ENCODE data around the gene TRPC4AP. TPM values are rescaled to one million over a fixed set of nuclear protein-coding genes. Genes with fewer than 3 reads are reported as not detected.

The TRPC4AP gene
- polyA plus RNA-seq, 1 donor from 2014 or later = 53.4 TPM

- H3K4me1 Mint-ChIP-seq = no peaks in the 10 kb centered on the region
- H3K36me3 Mint-ChIP-seq = no peaks in the 10 kb centered on the region
- H3K27me3 Mint-ChIP-seq = no peaks in the 10 kb centered on the region
- H3K27ac Mint-ChIP-seq = peak overlapping the region in 1 of 3 donors; percentile 73
- no peaks in the 10 kb centered on the region for H3K9me3 Mint-ChIP-seq
- no peak overlapping the region for H3K4me3 Mint-ChIP-seq
Observed at GRCh38 chr20:34988191-34988540, 104.4 kb downstream of the TRPC4AP start.

- Mint-ChIP-seq H3K36me3 (peaks cover 3% of the 10 kb centered on the region), H3K27me3 (no peaks in the 10 kb centered on the region), H3K4me3 (no peak overlapping the region), H3K27ac (no peak overlapping the region), H3K9me3 (no peaks in the 10 kb centered on the region), H3K4me1 (no peaks in the 10 kb centered on the region)
Observed at GRCh38 chr20:34987288-34988190, 105.1 kb downstream of the TRPC4AP start.

- no peak overlapping the region for H3K27ac Mint-ChIP-seq
- H3K4me1 Mint-ChIP-seq = peaks cover 0 to 1% (median 0%) of the 10 kb centered on the region in 3 donors
- no peak overlapping the region for H3K4me3 Mint-ChIP-seq
- H3K27me3 Mint-ChIP-seq = peaks cover 2% of the 10 kb centered on the region
- peaks cover 3% of the 10 kb centered on the region for H3K36me3 Mint-ChIP-seq
- H3K9me3 Mint-ChIP-seq = no peaks in the 10 kb centered on the region
Observed at GRCh38 chr20:34986311-34987287, 106.0 kb downstream of the TRPC4AP start.

- H3K4me1 Mint-ChIP-seq = peaks cover 0 to 1% (median 0%) of the 10 kb centered on the region in 3 donors
- peak overlapping the region in 1 of 4 donors; percentile 65 for H3K4me3 Mint-ChIP-seq
- H3K9me3 Mint-ChIP-seq = no peaks in the 10 kb centered on the region
- peaks cover 3% of the 10 kb centered on the region for H3K36me3 Mint-ChIP-seq
- H3K27me3 Mint-ChIP-seq = peaks cover 8% of the 10 kb centered on the region
- peak overlapping the region in 1 of 3 donors; percentile 96 for H3K27ac Mint-ChIP-seq
Observed at GRCh38 chr20:34985461-34986310, 106.9 kb downstream of the TRPC4AP start.

DNA sequence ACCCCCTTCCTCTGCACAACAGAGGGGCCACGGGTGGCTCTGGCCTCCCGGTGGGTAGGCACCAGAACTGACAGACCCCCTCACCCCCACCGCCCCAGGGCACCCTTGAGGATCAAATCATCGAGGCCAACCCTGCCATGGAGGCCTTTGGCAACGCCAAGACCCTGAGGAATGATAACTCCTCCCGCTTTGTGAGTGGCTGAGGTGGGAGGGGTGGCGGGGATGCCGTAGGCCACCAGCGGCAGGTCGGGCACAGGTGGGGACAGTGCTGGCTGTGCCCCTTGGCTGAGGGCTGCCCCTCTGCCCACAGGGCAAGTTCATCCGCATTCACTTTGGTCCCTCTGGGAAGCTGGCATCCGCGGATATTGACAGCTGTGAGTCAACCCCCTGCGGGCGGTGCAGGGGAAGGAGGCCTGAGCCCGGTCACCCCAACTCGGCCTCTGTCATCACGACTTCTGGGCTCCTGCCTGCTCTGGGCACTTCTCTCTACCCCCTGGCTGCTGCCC, 107.8 kb downstream of the TRPC4AP start:
- peaks cover 8% of the 10 kb centered on the region for H3K27me3 Mint-ChIP-seq
- H3K4me3 Mint-ChIP-seq = peak overlapping the region in 1 of 4 donors; percentile 29
- H3K9me3 Mint-ChIP-seq = no peaks in the 10 kb centered on the region
- peak overlapping the region in 1 of 3 donors; percentile 27 for H3K27ac Mint-ChIP-seq
- H3K36me3 Mint-ChIP-seq = peaks cover 3% of the 10 kb centered on the region
- H3K4me1 Mint-ChIP-seq = peaks cover 0 to 1% (median 0%) of the 10 kb centered on the region in 3 donors

DNA sequence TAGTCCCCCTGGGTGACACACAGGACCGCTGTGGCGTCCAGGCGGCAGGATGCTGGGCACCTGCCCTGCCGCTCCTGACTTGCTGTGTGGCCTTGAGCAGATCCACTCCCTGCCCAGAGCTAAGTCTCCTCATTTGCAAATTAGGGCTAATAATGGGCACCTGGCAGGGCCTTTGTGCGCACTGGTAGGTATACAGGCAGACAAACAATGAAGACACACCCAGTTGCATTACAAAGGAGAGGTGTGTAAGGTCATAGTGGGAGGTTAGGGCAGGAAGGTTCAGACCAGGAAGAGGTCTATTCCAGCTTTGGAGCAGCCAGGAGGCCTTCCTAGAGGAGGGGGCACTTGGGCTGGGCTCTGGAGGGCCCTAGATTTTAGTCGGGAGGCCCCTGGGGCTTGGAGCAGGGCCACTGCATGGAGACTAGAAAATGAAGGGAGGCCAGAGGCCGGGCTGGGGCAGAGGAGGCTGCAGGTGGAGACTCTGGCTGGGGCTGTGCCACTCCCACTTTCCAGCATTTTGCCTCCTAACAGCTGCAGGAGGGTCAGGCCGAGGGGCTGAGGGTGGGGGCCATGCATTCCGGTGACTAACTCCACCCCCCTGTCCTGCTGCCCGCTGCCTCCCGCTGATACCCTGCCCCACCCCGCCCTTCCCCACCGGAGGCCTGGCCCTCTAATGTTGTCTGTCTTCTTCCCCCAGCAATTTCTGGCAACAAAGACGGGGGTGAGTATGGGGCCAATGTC, 108.4 kb downstream of the TRPC4AP start:
- H3K27me3 Mint-ChIP-seq = peaks cover 8% of the 10 kb centered on the region
- H3K4me3 Mint-ChIP-seq = no peak overlapping the region
- no peak overlapping the region for H3K27ac Mint-ChIP-seq
- H3K9me3 Mint-ChIP-seq = no peaks in the 10 kb centered on the region
- peaks cover 0 to 1% (median 0%) of the 10 kb centered on the region in 3 donors for H3K4me1 Mint-ChIP-seq
- peaks cover 3% of the 10 kb centered on the region for H3K36me3 Mint-ChIP-seq

- Mint-ChIP-seq H3K27ac (no peak overlapping the region), H3K36me3 (peaks cover 4% of the 10 kb centered on the region), H3K4me3 (no peak overlapping the region), H3K27me3 (peaks cover 10% of the 10 kb centered on the region), H3K4me1 (peaks cover 0 to 1% (median 0%) of the 10 kb centered on the region in 3 donors), H3K9me3 (no peaks in the 10 kb centered on the region)
Observed at GRCh38 chr20:34983089-34983820, 109.4 kb downstream of the TRPC4AP start.

- Mint-ChIP-seq H3K9me3 (no peaks in the 10 kb centered on the region), H3K27ac (no peak overlapping the region)
Observed at GRCh38 chr20:34982270-34983088, 110.1 kb downstream of the TRPC4AP start.

GRCh38 chr20:34980543-34981233, 111.9 kb downstream of the TRPC4AP start:
- Mint-ChIP-seq H3K36me3 (peaks cover 6% of the 10 kb centered on the region), H3K9me3 (no peaks in the 10 kb centered on the region), H3K27ac (no peak overlapping the region), H3K4me1 (peaks cover 0 to 1% (median 0%) of the 10 kb centered on the region in 3 donors), H3K27me3 (peaks cover 16% of the 10 kb centered on the region), H3K4me3 (no peak overlapping the region)

More at GRCh38 chr20:34982270-34983088, 110.1 kb downstream of the TRPC4AP start:
- H3K4me3 Mint-ChIP-seq = peak overlapping the region in 2 of 4 donors; percentile 9 to 39
- H3K36me3 Mint-ChIP-seq = peaks cover 5% of the 10 kb centered on the region
- peaks cover 0 to 1% (median 0%) of the 10 kb centered on the region in 3 donors for H3K4me1 Mint-ChIP-seq
- H3K27me3 Mint-ChIP-seq = peaks cover 10% of the 10 kb centered on the region

- H3K4me1 Mint-ChIP-seq = peaks cover 0 to 1% (median 0%) of the 10 kb centered on the region in 3 donors
- H3K27ac Mint-ChIP-seq = no peak overlapping the region
- no peaks in the 10 kb centered on the region for H3K9me3 Mint-ChIP-seq
- H3K27me3 Mint-ChIP-seq = peaks cover 16% of the 10 kb centered on the region
- peaks cover 6% of the 10 kb centered on the region for H3K36me3 Mint-ChIP-seq
- no peak overlapping the region for H3K4me3 Mint-ChIP-seq
Observed at GRCh38 chr20:34979366-34980153, 113.0 kb downstream of the TRPC4AP start.

DNA sequence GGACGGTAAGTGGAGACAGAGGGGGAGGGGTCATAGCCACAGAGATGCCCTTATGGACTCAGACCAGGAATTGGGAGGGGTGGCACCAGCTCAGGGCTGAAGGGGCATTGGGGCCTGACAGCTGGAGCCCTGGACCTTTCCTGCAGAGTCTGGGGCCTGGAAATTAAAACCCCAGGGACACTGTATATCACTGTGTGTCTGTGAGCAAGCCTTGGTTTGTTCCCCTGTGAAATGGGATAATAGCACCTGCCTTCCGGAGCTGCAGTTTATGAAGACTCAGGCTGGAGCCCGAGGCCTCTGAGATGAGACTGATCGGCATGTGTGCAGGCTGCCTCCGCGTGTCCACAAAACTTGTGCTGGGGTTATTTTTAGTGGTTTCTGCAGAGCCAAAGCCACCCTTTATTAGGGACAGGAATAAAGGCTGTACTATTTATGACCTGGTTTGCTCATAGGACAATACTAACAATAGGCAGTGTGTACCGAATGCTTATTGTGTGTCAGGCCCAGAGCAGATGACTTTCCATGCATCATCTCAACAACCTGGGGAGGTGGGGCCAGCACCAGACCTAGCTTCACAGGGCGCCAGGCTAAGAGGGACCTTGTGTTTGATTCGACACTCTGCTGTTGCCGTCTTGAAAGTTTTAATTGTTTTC, 114.4 kb downstream of the TRPC4AP start:
- Mint-ChIP-seq H3K9me3 (no peaks in the 10 kb centered on the region), H3K27me3 (peaks cover 16% of the 10 kb centered on the region), H3K4me1 (peaks cover 0 to 1% (median 0%) of the 10 kb centered on the region in 3 donors), H3K4me3 (no peak overlapping the region), H3K36me3 (peaks cover 6% of the 10 kb centered on the region), H3K27ac (no peak overlapping the region)

Measured in IgD-negative memory B cell (primary cell).